Activated gamma-delta T cell (primary cell): ENCODE results near the gene UQCRC2.
"Not testable (repeated sequence)": the region's sequence is repeated elsewhere in the genome, so short reads cannot be mapped to it uniquely, and the experiment has no call there.

Experiments
- DNase-seq: peaks from one replicate; lab custom pipeline; 2025; lab: John Stamatoyannopoulos, UW
- total RNA-seq, 2 donors: gene quantifications; one replicate each; lab custom pipeline; 2026; lab: John Stamatoyannopoulos, UW

UQCRC2 gene
- 127 to 138 reads per million in 2 donors for total RNA-seq

DNA sequence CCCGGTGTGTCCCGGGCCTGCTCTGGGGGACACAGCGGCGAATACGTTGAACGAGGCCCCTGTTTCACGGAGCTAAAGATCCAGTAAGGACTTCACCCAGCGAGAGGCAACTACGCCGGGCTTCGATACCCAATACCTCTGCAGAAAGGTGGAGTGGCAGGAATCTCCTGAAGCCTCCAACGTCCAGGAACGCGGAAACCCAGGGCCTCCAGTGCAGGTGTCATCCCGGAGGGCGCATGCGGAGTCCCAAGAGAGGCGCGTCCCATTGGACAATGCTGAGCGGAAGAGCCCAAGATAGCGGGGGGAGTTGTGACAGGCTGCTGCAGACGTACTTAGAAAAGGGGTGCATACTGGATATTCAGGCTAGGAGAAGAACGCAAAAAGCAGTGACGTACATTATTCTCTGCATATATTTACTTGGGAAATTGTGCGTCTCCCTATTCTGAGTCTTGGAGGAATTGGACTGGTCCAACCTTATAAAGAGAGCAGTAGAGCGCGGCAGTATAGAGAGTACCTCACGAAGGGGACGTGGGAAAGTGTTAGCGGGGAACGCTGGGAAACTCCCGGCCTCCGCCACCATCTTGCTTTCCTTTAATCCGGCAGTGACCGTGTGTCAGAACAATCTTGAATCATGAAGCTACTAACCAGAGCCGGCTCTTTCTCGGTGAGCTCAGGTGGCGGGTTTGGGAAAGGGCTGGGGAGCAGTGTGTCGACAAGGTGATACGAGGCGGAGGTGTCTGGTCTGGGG lies at the start of gene UQCRC2:
TSS of gene UQCRC2 (plus strand) at position 569 of the 748 bp plus-strand sequence. CDS start at position 632, 63 bp downstream.
- peak; percentile 66 for DNase-seq

DNA sequence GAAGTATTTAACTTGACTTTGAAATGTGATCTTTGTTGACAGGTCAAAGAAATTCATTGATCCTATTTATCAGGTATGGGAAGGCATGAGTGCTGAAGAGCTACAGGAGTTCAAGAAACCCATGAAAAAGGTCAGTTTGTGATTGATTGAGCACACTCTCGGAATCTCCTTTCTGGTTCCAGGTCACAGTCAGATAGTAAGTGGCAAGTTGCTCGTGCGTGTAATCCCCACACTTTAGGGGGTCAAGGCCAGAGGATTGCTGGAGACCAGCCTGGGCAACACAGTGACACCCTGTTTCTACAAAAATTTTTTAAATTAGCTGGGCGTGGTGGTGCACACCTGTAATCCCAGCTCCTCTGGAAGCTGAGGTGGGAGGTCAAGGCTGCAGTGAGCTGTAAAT lies 20.5 kb upstream of the UQCRC2 start:
- DNase-seq, result not testable (repeated sequence)

DNA sequence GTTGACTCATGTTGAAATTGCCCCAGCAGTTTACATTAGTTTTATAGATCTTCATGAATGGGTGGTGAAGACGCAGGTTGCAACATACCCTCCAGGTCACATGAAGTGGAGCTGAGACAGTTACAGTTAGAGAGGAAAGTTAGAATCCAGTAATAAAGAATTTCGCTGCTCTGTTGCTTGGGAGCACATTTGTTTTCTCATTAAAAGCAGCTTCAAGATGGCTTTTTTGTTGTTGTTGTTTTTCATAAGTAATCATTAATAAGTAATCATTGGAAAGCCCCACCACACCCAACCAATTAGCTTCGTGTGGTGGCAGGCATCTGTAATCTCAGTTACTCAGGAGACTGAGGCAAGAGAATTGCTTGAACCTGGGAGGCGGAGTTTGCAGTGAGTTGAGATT lies 19.8 kb upstream of the UQCRC2 start:
- not testable (repeated sequence) for DNase-seq

DNA sequence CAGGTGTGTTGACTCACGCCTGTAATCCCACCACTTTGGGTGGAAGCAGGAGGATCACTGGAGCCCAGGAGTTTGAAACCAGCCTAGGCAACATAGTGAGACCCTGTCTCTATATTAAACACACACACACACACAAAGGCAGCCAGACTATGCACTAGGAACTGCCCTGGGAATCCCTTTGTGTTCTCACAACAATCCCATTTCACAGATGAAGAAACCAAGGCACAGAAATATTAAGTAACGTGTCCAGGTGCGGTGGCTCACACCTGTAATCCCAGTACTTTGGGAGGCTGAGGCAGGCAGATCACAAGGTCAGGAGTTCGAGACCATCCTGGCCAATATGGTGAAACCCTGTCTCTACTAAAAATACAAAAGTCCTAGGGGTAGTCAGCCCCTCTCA lies 19.4 kb upstream of the UQCRC2 start:
- not testable (repeated sequence) for DNase-seq

DNA sequence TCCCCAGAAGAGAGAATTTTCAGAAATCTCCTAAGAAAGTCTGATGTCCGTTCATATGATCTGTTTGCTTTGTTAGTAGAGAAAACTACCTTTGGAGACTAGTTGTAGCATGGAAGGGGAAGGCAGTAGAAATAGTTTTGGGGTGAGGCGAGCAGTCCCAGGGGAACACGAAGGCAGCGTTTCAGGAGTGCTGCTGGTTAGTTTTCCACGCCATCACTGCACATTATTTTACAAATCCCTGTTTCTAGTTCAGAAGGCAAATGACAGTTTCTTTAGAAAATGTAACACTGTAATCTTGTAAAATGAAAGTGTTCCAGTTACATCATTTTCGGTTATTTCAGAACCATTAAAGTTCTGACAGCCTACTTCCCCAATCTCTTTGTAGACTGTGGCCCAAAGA lies 16.9 kb upstream of the UQCRC2 start:
- not testable (repeated sequence) for DNase-seq

DNA sequence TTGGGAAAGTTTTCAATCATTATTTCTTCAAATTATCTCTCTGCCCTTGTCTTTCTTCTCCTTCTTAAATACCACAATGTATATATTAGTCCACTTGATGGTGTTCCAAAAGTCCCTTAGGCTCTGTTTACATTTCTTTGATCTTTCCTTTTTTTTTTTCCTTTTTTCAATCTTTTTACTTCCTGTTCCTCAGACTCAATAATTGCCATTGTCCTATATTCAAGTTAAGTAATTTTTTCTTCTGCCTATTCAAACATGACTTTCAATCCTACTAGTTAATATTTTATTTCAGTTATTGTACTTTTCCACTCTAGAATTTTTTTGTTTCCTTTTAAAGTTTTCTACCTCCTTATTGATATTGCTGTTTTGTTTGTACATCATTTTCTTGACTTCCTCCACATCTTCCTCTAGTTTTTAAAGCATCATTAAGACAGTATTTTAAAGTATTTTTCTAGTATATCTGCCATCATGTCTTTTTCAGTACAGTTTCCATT lies 15.8 kb upstream of the UQCRC2 start:
- DNase-seq, result no peak

DNA sequence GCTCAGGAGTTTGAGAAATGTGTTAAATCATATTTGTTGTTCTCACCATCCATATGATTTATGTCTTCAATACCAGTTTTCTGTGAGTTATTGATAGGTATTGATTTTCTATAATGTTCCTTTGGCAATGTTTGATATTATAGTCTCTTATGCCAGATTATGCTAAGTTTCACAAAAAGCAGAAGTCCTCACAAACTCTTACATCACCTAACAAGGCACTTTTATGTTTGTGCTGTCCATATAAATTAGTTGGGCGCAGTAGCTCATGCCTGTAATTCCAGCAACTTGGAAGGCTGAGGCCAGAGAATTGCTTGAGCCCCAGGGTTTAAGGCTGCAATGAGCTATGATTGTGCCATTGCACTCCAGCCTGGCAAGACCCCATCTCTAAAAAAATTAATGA lies 12.6 kb upstream of the UQCRC2 start:
- no peak for DNase-seq

DNA sequence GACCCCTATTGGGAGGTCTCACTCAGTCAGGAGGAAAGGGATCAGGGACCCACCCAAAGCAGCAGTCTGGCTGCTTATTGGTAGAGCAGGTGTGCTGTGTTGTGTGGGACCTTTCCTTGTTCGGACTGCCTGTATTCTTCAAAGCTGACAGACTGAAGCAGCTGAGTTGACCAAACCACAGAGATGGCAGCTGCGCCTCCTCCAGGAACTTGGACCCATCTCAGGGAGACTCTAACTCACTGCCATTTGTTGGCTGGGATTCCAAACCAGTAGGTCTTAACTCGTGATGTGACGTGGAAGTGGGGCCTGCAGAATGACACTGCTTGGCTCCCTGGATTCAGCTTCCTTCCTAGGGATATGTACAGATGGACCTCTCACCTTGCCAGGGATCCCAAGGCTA lies 9.6 kb upstream of the UQCRC2 start:
- DNase-seq, result no peak

DNA sequence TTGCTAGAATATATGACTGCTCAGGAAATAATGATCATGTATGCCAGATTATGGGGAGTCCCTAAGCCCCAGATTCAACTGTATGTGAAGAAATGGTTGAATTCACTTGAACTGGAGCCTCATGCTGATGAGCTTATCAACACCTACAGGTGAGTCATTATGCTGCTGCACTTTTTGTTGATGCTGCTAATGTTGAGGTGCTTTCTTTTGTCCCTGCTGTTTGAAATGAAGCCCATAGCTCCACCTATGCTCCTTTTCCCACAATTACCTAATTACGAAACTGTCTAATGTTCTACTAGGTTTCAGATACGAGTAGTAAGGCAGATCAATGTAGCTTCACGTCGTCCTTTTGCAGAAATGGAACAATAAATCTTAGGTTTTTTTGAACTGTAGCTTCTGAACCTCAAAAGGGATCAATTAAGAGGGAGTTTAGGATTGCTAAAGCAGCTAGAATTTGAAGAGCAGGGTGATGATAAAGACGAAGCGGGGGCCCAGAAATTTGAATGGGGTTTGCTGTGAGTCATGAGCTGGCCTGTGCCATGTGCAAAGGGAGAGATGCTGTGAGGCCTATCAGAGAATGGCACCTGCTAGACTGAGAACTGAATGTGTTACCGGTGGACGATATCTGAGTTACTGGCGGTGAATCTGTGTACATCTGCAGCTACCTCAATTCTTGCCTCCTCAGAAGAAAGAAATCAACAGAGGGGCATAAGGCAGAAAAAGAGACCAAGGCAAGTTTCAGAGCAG lies 6.1 kb upstream of the UQCRC2 start:
- DNase-seq, result no peak

DNA sequence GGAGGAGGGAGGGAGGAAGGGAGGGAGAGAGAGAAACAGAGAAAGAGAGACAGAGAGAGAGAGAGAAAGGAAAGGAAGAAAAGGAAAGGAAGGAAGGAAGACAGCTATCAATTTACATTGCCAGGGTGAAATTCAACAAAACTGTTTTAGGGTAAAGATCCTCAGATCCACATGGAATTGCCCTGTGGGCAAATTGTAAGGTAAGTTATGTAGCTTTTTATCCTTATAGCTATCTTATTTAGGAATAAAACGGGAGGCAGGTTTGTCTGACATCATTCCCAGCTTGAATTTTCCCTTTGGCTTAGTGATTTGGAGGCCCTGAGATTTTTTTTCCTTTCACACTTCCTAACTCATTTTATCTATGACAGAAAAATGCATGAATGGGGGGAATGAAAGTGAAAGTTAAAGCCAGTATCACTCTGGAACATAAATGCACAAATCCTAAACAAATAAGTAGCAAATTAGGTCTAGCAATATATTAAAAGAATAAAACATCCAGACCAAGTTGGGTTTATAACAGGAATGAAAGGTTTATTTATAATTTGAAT lies 3.4 kb upstream of the UQCRC2 start:
- no peak for DNase-seq

DNA sequence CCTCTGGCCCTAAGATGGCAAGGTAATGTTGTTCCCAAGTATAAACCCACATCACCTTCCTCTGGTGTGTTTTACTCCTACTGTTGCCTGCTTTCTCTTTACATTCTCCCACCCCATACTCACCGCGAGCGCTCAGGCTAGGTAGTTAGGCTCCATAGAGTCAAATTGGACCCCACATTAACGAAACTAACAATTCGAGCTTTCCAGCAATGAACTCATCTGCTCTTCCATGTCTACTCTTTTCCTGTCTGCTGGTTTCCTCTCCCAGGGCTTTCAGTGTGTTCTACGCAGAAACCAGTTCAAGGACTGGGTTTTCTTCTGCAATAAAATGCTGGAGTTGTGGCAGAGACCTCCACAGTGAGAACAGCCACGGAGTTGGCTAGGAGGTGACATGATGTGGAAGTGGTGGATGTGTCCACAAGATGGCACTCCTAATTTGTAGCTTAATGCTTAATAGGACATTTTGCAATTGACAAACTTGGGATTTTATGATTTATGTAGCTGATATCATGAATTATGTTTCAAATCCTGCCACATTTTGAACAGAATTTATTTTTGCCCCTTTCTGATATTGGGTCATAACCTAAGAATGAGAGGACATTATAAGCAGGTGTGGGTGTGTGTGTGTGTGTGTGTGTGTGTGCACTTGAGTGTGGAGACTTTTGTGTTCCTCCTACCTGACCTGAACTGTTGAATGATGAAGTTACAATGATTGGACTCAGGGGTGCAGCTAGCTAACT lies 2.2 kb upstream of the UQCRC2 start:
- no peak for DNase-seq

DNA sequence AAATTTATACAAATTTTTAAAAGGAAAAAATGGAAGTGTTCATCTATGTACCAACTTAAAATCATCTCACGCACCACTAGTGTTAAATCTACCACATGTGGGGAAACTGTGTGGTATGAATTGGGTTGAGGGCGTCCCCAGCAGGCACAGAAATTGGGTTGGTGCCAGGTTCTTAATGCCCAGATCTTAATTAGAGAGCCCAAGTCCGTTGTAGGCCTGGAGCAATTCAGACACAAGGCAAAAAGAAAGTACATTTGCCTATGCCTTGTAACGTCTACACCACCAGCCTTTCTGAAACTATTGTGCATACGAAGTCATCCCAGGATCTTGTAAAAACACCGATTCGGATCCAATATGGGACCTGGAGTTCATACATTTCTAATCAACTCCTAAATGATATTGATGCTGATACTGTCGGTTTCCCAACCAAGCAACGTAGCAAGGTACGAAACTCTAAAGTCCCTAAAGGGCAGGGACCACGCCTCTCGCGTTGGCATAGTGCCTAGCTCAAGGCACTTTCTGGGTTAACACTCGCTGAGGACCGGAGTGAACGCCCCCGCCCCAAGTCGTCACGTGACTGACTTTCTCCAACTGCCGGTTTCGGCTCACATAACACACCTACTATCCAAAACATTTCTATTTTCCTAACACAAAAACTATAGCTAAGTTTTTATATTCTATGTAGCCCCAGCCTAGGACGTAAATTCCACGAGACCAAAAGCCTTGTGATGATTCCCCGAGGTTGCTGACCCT lies 945 bp upstream of the UQCRC2 start:
- peak; percentile 25 for DNase-seq

DNA sequence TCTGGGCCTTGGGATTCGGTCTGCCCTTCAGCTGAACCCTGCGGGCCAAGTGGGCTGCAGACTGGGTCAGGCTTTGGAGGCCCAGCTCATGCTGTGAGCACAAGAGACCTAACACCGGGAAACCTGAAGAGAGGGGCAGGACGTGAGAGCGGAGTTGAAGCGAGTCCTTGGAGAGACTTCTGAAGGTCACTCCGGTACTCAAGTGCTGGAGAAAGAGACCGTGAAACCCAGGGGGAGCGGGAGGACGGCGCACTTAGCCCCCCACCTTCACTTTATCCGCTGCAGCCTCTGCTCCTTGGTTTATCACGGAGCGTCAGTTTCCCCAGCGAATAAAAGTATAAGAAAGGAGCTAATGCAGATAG lies 361 bp downstream of the UQCRC2 start:
- no peak for DNase-seq

DNA sequence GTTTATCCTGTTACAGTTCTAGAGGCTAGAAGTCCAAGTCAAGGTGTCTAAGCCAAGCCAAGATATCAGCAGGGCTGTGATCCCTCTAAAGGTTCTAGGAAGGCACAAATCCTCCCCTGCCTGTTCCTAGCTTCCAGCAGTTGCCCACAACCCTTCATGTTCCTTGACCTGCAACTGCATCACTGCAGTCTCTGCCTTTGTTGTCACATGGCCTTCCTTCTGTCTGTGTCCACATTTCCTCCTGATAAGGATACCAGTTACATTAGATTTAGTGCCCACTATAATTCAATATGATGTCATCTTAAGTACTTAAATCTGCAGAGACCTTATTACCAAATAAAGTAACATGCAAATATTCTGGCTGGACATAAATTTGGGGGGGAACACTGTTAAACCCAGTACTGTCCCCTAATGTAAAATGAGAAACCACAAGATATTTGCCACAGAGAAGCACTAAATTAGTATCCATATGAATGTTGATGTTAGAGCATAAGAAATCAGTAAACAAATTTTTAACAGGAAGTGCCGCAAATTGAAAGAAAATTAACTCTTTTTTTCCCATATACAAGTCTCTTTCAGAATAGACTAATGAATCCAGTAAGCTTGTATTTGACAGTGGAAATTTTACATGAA lies 4.7 kb downstream of the UQCRC2 start:
- no peak for DNase-seq

DNA sequence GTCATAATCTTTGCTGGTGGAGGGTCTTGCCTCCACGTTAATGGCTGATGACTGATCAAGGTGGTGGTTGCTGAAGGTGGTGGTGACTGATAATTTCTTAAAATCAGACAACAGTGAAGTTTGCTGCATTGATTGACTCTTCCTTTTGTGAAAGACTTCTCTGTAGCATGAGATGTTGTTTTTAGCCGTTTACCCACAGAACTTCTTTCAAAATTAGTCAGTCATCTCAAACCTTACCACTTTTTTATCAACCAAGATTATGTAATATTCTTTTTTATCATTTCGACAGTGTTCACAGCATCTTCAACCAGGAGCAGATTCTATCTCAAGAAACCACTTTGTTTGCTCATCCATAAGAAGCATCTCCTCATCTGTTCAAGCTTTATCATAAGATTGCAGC lies 5.9 kb downstream of the UQCRC2 start:
- no peak for DNase-seq

DNA sequence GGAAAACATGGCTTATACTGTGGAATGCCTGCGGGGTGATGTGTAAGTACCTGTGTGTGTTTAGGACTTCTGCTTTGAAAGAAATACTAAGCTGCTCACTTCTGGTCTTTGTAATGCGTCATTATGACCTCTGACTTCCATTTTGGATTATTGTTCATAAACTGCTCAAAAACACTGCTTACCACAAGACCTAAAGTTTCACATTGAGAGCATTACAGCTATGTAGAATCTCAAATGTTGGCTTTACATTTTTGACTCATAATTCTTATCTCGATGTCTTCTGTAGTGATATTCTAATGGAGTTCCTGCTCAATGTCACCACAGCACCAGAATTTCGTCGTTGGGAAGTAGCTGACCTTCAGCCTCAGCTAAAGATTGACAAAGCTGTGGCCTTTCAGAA lies 9.3 kb downstream of the UQCRC2 start:
- DNase-seq, result no peak

DNA sequence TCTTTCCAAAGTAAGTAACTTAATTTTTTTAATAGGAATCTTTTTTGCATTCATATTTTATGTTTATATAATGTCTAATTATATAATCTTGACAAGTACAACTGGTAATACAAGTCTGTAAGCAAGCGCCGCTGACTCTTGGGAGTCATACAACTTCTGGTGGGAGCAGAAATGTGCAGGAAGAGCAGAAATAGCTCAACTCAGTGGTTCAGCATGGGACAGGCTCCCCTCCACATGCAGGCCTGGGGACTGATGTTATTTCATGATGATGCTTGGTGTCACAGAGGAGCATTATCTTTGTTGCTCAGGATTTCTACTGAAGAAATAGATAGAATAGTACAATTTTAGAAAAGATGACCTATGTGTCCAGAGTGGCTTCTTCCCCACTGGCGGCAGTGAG lies 10.7 kb downstream of the UQCRC2 start:
- DNase-seq, result no peak

DNA sequence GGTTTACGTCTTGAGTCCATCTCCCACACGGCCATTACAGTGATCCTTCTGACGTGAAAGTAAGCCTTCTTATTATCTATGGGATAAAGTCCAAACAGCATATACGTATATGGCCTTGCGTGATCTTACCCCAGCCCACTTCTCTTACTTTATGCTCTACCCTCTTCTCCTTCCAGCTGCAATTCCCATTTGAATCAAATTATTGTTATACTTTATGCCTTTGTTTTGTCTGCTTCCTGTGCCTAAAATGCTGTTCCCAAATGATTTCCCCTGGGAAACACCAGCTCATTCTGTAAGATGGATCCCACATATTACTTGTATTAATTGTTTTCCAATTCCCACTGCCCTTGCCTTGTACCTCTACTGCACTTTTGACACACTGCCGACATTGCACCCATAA lies 11.2 kb downstream of the UQCRC2 start:
- no peak for DNase-seq

DNA sequence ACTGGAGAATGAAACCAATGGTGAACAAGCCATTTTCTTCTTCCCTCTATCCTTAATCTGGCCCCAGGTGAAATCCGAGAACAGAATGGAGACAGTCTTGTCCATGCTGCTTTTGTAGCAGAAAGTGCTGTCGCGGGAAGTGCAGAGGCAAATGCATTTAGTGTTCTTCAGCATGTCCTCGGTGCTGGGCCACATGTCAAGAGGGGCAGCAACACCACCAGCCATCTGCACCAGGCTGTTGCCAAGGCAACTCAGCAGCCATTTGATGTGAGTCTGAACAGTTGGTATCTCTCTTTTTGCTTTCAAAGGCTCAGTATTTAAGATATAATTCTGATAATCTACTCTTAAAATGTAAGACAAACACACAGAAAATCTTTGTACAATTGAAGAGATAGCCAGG lies 18.7 kb downstream of the UQCRC2 start:
- DNase-seq, result no peak

DNA sequence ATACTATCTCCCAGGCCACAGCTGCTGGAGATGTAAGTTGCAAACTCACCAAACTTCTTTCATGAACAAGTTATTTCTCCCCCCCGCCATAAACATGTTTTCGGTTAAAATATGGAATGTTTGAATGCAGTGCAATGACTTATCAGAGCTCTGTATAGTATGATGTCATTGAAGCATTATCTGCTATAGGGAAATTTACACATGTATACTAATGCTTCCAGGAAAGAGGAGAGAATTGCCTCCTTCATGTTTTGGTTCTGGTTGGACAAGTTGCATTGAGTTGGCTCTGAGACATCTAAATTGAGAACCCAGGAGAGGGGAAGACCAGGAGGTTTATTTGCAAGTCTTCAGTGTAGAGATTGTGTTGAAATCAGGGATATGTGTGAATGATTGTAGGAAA lies 20.8 kb downstream of the UQCRC2 start:
- no peak for DNase-seq

DNA sequence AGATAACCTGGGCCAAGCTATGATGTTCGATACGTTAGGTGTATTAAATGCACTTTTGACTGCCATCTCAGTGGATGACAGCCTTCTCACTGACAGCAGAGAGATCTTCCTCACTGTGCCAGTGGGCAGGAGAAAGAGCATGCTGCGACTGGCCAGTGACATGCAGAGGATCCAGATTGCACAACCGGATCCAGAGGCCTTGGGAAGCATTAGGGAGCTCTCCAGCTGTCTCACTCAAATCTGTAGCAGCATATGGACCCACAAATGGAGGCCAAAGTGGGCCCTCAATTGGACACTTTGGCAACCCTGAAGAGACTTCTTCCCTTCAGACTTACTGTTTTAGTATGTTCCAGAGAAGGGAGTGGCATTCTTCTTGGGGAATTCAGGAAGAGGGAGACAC lies 26.9 kb downstream of the UQCRC2 start:
- DNase-seq, result no peak
